ENCODE data around the gene LHFPL3. TPM values are rescaled to one million over a fixed set of nuclear protein-coding genes. Genes with fewer than 3 reads are reported as not detected.

Gene LHFPL3
- total RNA-seq, 1 experiment from 2014 or later = not detected

- H3K27ac ChIP-seq (ENCODE audit: low read depth, low read length, poor library complexity, severe bottlenecking) = no peak overlapping the region
- no TSS peak for BruUV-seq (replicated peaks)
- H3K27me3 ChIP-seq (replicated peaks; ENCODE audit: insufficient read depth, low read depth, low read length, poor library complexity) = peaks cover 29% of the 10 kb centered on the region
Measured at GRCh38 chr7:104371216-104371979, 43.0 kb downstream of the LHFPL3 start.

GRCh38 chr7:104371980-104372357, 43.6 kb downstream of the LHFPL3 start:
- no peaks in the 10 kb centered on the region for H3K4me1 ChIP-seq (ENCODE audit: insufficient read depth, low read length, poor library complexity, severe bottlenecking)
- intact Hi-C loops (cut with micrococcal nuclease; ENCODE audit: unreplicated experiment) = no loop called here
- no peak for DNase-seq (ENCODE audit: low spot score)
- H3K27ac ChIP-seq (ENCODE audit: low read depth, low read length, poor library complexity, severe bottlenecking) = no peak overlapping the region
- POLR2A ChIA-PET (ENCODE audit: low non-redundant PET) = no interaction called here
- peaks cover 26% of the 10 kb centered on the region for H3K27me3 ChIP-seq (replicated peaks; ENCODE audit: insufficient read depth, low read depth, low read length, poor library complexity)
- no peak for TF ChIP-seq EZH2 (IDR thresholded peaks at IDR 0.05; ENCODE audit: borderline replicate concordance, low read depth, low read length, poor library complexity, severe bottlenecking)
- no peak for TF ChIP-seq CTCF (conservative IDR thresholded peaks at IDR 0.05; ENCODE audit: low read depth, low read length)
- no peaks in the 10 kb centered on the region for H3K36me3 ChIP-seq (ENCODE audit: insufficient read depth, low read length, poor library complexity, severe bottlenecking)
- CTCF ChIA-PET = no interaction called here
- no TSS peak for BruUV-seq (replicated peaks)
- H3K4me3 ChIP-seq (ENCODE audit: low read depth, low read length, poor library complexity, severe bottlenecking) = no peak overlapping the region
- no peaks in the 10 kb centered on the region for H3K9me3 ChIP-seq (ENCODE audit: low read depth, low read length, poor library complexity, severe bottlenecking)

More at GRCh38 chr7:104371216-104371979, 43.0 kb downstream of the LHFPL3 start:
- Histone ChIP-seq H3K4me3 (ENCODE audit: low read depth, low read length, poor library complexity, severe bottlenecking) (no peak overlapping the region), H3K9me3 (ENCODE audit: low read depth, low read length, poor library complexity, severe bottlenecking) (no peaks in the 10 kb centered on the region), H3K4me1 (ENCODE audit: insufficient read depth, low read length, poor library complexity, severe bottlenecking) (no peaks in the 10 kb centered on the region), H3K36me3 (ENCODE audit: insufficient read depth, low read length, poor library complexity, severe bottlenecking) (no peaks in the 10 kb centered on the region)
- intact Hi-C loops (cut with micrococcal nuclease; ENCODE audit: unreplicated experiment) = no loop called here
- CTCF ChIA-PET = no interaction called here
- DNase-seq (ENCODE audit: low spot score) = no peak
- POLR2A ChIA-PET (ENCODE audit: low non-redundant PET) = no interaction called here
- TF ChIP-seq EZH2 (IDR thresholded peaks at IDR 0.05; ENCODE audit: borderline replicate concordance, low read depth, low read length, poor library complexity, severe bottlenecking) = no peak
- no peak for TF ChIP-seq CTCF (conservative IDR thresholded peaks at IDR 0.05; ENCODE audit: low read depth, low read length)

GRCh38 chr7:104382616-104383015, 54.2 kb downstream of the LHFPL3 start:
- Histone ChIP-seq H3K4me3 (ENCODE audit: low read depth, low read length, poor library complexity, severe bottlenecking) (no peak overlapping the region), H3K4me1 (ENCODE audit: insufficient read depth, low read length, poor library complexity, severe bottlenecking) (no peaks in the 10 kb centered on the region), H3K9me3 (ENCODE audit: low read depth, low read length, poor library complexity, severe bottlenecking) (peaks cover 4% of the 10 kb centered on the region), H3K36me3 (ENCODE audit: insufficient read depth, low read length, poor library complexity, severe bottlenecking) (no peaks in the 10 kb centered on the region), H3K27ac (ENCODE audit: low read depth, low read length, poor library complexity, severe bottlenecking) (no peak overlapping the region), H3K27me3 (replicated peaks; ENCODE audit: insufficient read depth, low read depth, low read length, poor library complexity) (peaks cover 44% of the 10 kb centered on the region)
- intact Hi-C loops (cut with micrococcal nuclease; ENCODE audit: unreplicated experiment) = no loop called here
- TF ChIP-seq EZH2 (IDR thresholded peaks at IDR 0.05; ENCODE audit: borderline replicate concordance, low read depth, low read length, poor library complexity, severe bottlenecking) = no peak
- no peak for TF ChIP-seq CTCF (conservative IDR thresholded peaks at IDR 0.05; ENCODE audit: low read depth, low read length)
- DNase-seq (ENCODE audit: low spot score) = no peak
- BruUV-seq (replicated peaks) = no TSS peak
- ChIA-PET CTCF (no interaction called here), POLR2A (ENCODE audit: low non-redundant PET) (interaction anchor here (0.6 kb wide), 1 partner anchor 869 kb away, joined by 3 read pairs; no protein-coding TSS in a partner anchor)

All from A673 (cell line).